T47D (cell line): ENCODE measurements around the gene TRNAU1AP.
"Not testable (repeated sequence)": the region's sequence is repeated elsewhere in the genome, so short reads cannot be mapped to it uniquely, and the experiment has no call there.

Source experiments
- DNase-seq, 2 experiments: peaks; one replicate each; pipeline versions ENCODE4 v3.0.0 to v3.0.0-alpha.2; 2011 to 2012; ENCODE audit warnings: low read depth in 1 of 2, low spot score in 1 of 2
- JUND ChIP-seq: IDR thresholded peaks from 2 replicates; pipeline ENCODE4 v1.6.1; 2012; ENCODE audit warnings: low read depth
- in situ Hi-C: cut with HindIII; loops from 2 replicates; pipeline ENCODE4 v1.10.0; 2016; ENCODE audit warnings: low sequenced_read_pairs, low pct_unique_long_range_greater_than_20kb

Gene TRNAU1AP

GRCh38 chr1:28537457-28538199, 15.3 kb upstream of the TRNAU1AP start:
- in situ Hi-C loops, result no loop called here
- no peak for TF ChIP-seq JUND
- no peak for DNase-seq

- no peak for TF ChIP-seq JUND
- in situ Hi-C loops, result no loop called here
- no peak for DNase-seq
These were observed 14.6 kb upstream of the TRNAU1AP start for GRCh38 chr1:28538286-28538685.

GRCh38 chr1:28540651-28541050, 12.2 kb upstream of the TRNAU1AP start:
- DNase-seq, result no peak
- in situ Hi-C loops, result no loop called here
- no peak for TF ChIP-seq JUND

- DNase-seq, in situ Hi-C loops: not testable (repeated sequence)
These were observed 11.4 kb upstream of the TRNAU1AP start for GRCh38 chr1:28541414-28542015.

GRCh38 chr1:28545246-28545628, 7.6 kb upstream of the TRNAU1AP start:
- TF ChIP-seq JUND, result no peak
- no peak for DNase-seq
- in situ Hi-C loops, result no loop called here

- TF ChIP-seq JUND, result no peak
- no peak for DNase-seq
- in situ Hi-C loops, result no loop called here
These were observed 4.6 kb upstream of the TRNAU1AP start for GRCh38 chr1:28548318-28548717.

GRCh38 chr1:28551381-28551780, 1.5 kb upstream of the TRNAU1AP start:
- no peak for DNase-seq
- in situ Hi-C loops, result no loop called here
- TF ChIP-seq JUND, result no peak

- no peak for DNase-seq
- no peak for TF ChIP-seq JUND
- in situ Hi-C loops, result no loop called here
These were observed 8.0 kb downstream of the TRNAU1AP start for GRCh38 chr1:28560886-28561285.

GRCh38 chr1:28564310-28564709, 11.4 kb downstream of the TRNAU1AP start:
- DNase-seq, result no peak
- TF ChIP-seq JUND, result no peak
- in situ Hi-C loops, result no loop called here

- in situ Hi-C loops, result no loop called here
- no peak for DNase-seq
- TF ChIP-seq JUND, result no peak
These were observed 12.2 kb downstream of the TRNAU1AP start for GRCh38 chr1:28565040-28565439.

GRCh38 chr1:28565726-28566125, 12.8 kb downstream of the TRNAU1AP start:
- DNase-seq, result no peak
- in situ Hi-C loops, result no loop called here
- no peak for TF ChIP-seq JUND

- no peak for DNase-seq
- in situ Hi-C loops, result no loop called here
- no peak for TF ChIP-seq JUND
These were observed 14.0 kb downstream of the TRNAU1AP start for GRCh38 chr1:28566931-28567330.

GRCh38 chr1:28571911-28572310, 19.0 kb downstream of the TRNAU1AP start:
- in situ Hi-C loops, result no loop called here

GRCh38 chr1:28572891-28573290, 20.0 kb downstream of the TRNAU1AP start:
- in situ Hi-C loops, DNase-seq: not testable (repeated sequence)

More at GRCh38 chr1:28571911-28572310, 19.0 kb downstream of the TRNAU1AP start:
- DNase-seq, result no peak
- no peak for TF ChIP-seq JUND
